Effector CD8-positive, alpha-beta T cell (primary cell): Measurements from ENCODE around the gene SERINC5.
"Not testable (repeated sequence)": the region's sequence is repeated elsewhere in the genome, so short reads cannot be mapped to it uniquely, and the experiment has no call there.

Source experiments
- DNase-seq: peaks from one replicate; lab custom pipeline; 2025; lab: John Stamatoyannopoulos, UW

Gene SERINC5

GRCh38 chr5:80134876-80135275 is 121.0 kb downstream of the SERINC5 start:
- no peak for DNase-seq

- no peak for DNase-seq
These were observed 126.7 kb downstream of the SERINC5 start for GRCh38 chr5:80129146-80129545.

GRCh38 chr5:80128141-80128540 is 127.7 kb downstream of the SERINC5 start:
- DNase-seq = no peak

GRCh38 chr5:80127116-80127552 is 128.7 kb downstream of the SERINC5 start:
- no peak for DNase-seq

GRCh38 chr5:80125962-80126480 is 129.8 kb downstream of the SERINC5 start:
- DNase-seq = no peak

- DNase-seq = no peak
These were observed 130.6 kb downstream of the SERINC5 start for GRCh38 chr5:80125022-80125961.

- no peak for DNase-seq
These were observed 131.5 kb downstream of the SERINC5 start for GRCh38 chr5:80124121-80124918.

- DNase-seq = no peak
These were observed 133.3 kb downstream of the SERINC5 start for GRCh38 chr5:80122579-80122978.

GRCh38 chr5:80119372-80119771 is 136.5 kb downstream of the SERINC5 start:
- no peak for DNase-seq

GRCh38 chr5:80117446-80117845 is 138.4 kb downstream of the SERINC5 start:
- no peak for DNase-seq

GRCh38 chr5:80116465-80116864 is 139.4 kb downstream of the SERINC5 start:
- no peak for DNase-seq

GRCh38 chr5:80116000-80116399 is 139.8 kb downstream of the SERINC5 start:
- no peak for DNase-seq

- DNase-seq = no peak
These were observed 141.0 kb downstream of the SERINC5 start for GRCh38 chr5:80114860-80115259.

GRCh38 chr5:80111376-80111990 is 144.4 kb downstream of the SERINC5 start:
- not testable (repeated sequence) for DNase-seq

GRCh38 chr5:80109646-80110478 is 146.0 kb downstream of the SERINC5 start:
- DNase-seq = no peak

- no peak for DNase-seq
These were observed 148.9 kb downstream of the SERINC5 start for GRCh38 chr5:80106916-80107315.

GRCh38 chr5:80105698-80106439 is 150.0 kb downstream of the SERINC5 start:
- DNase-seq = no peak

GRCh38 chr5:80103371-80103770 is 152.5 kb downstream of the SERINC5 start:
- no peak for DNase-seq

GRCh38 chr5:80101993-80102392 is 153.9 kb downstream of the SERINC5 start:
- DNase-seq = no peak

GRCh38 chr5:80097451-80097850 is 158.4 kb downstream of the SERINC5 start:
- DNase-seq = no peak
